Cardiac muscle cell (in vitro differentiated cells and primary cell): ENCODE measurements around the gene ARMC2. TPM values are rescaled to one million over a fixed set of nuclear protein-coding genes. Genes with fewer than 3 reads are reported as not detected.

Experiments
- DNase-seq, 2 donors: peaks; one replicate each; pipeline versions ENCODE4 v3.0.0 to v3.0.0-alpha.2; 2010 to 2017; ENCODE audit warnings: low read depth in 1 of 2, low spot score in 1 of 2
- H3K27ac ChIP-seq: fragments of 200-600 bp; sonication (generic); 2 replicates; pipeline ENCODE4 v1.5.1; 2016
- H3K27me3 ChIP-seq: fragments of 200-600 bp; sonication (generic); 2 replicates; pipeline ENCODE4 v1.6.0; 2016; ENCODE audit warnings: control low read depth
- H3K36me3 ChIP-seq: fragments of 200-600 bp; sonication (generic); 2 replicates; pipeline ENCODE4 v1.5.1; 2016; ENCODE audit warnings: control low read depth
- H3K4me1 ChIP-seq: fragments of 200-600 bp; sonication (generic); 2 replicates; pipeline ENCODE4 v1.8.1; 2017; ENCODE audit warnings: low read depth, mild to moderate bottlenecking, mixed run types
- H3K4me3 ChIP-seq: fragments of 200-600 bp; sonication (generic); 2 replicates; pipeline ENCODE4 v1.5.1; 2016; ENCODE audit warnings: mild to moderate bottlenecking
- H3K9me3 ChIP-seq: fragments of 200-600 bp; sonication (generic); 2 replicates; pipeline ENCODE4 v1.5.1; 2017; ENCODE audit warnings: low read depth, mild to moderate bottlenecking, control low read depth
- CTCF ChIP-seq: IDR thresholded peaks from 2 replicates; pipeline ENCODE4 v1.5.1; 2012; ENCODE audit warnings: low read depth, mild to moderate bottlenecking, low read length
- polyA plus RNA-seq: library from polyadenylated mRNA; unstranded; fragments of >200 nt; fragmentation: Nextera tagmentation; extraction: Ambion mirVana; gene quantifications from 2 replicates; pipeline ENCODE4 v1.2.1, GENCODE V29; 2016
- total RNA-seq: library from RNA; depleted of rRNA; stranded (reverse); fragments of >200 nt; gene quantifications from 2 replicates; pipeline ENCODE4 v1.2.3, GENCODE V29; 2016

ARMC2 gene
- total and polyA plus RNA-seq, 2 experiments from 2014 or later: 2.6 to 3.3 TPM

DNA sequence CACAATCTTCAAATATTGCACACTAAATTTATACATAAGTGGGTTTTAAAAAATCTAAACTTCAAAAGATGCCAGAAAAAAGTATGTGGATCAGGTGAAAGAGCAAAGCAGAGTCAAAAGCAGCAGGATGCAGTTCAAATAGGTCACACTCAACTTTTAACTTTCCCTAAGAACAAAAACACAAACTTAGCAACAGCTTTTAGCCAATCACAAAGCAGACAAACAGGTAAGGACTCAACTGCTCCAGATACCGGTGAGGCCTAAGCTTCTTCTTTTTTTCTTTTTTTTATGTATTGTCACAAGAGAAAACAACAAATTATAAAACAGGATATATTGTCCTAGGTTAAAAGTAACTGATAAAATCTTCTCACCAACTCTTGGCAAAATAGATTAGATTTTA, 171.7 kb downstream of the ARMC2 start:
- no peak for DNase-seq
- no peaks in the 10 kb centered on the region for H3K9me3 ChIP-seq
- H3K4me1 ChIP-seq: peaks cover 20% of the 10 kb centered on the region
- H3K27ac ChIP-seq: no peak overlapping the region
- no peak overlapping the region for H3K4me3 ChIP-seq
- H3K36me3 ChIP-seq: no peaks in the 10 kb centered on the region
- no peak for TF ChIP-seq CTCF
- no peaks in the 10 kb centered on the region for H3K27me3 ChIP-seq

- peaks cover 11% of the 10 kb centered on the region for H3K4me1 ChIP-seq
- no peaks in the 10 kb centered on the region for H3K36me3 ChIP-seq
- no peak for TF ChIP-seq CTCF
- H3K4me3 ChIP-seq: no peak overlapping the region
- no peaks in the 10 kb centered on the region for H3K9me3 ChIP-seq
- DNase-seq: no peak
- no peaks in the 10 kb centered on the region for H3K27me3 ChIP-seq
- H3K27ac ChIP-seq: no peak overlapping the region
Measured at GRCh38 chr6:109021870-109022269, 173.6 kb downstream of the ARMC2 start.

- H3K27ac ChIP-seq: no peak overlapping the region
- H3K9me3 ChIP-seq: no peaks in the 10 kb centered on the region
- no peak overlapping the region for H3K4me3 ChIP-seq
- H3K36me3 ChIP-seq: no peaks in the 10 kb centered on the region
- no peak for TF ChIP-seq CTCF
- H3K27me3 ChIP-seq: no peaks in the 10 kb centered on the region
- no peak for DNase-seq
- H3K4me1 ChIP-seq: peaks cover 11% of the 10 kb centered on the region
Measured at GRCh38 chr6:109023356-109023925, 175.2 kb downstream of the ARMC2 start.

Other genes starting within 250 kb of the ARMC2 start
- gene SESN1, start 246.4 kb downstream of the ARMC2 start, total RNA-seq: 16.4 and 22.0 TPM in 2 replicates
- 17.9 and 21.5 TPM in 2 replicates for gene SESN1, start 246.4 kb downstream of the ARMC2 start, polyA plus RNA-seq
- gene CEP57L1, start 247.1 kb downstream of the ARMC2 start, total RNA-seq: 11.2 and 14.5 TPM in 2 replicates
- 15.8 and 23.9 TPM in 2 replicates for gene CEP57L1, start 247.1 kb downstream of the ARMC2 start, polyA plus RNA-seq